Stimulated activated CD4-positive, alpha-beta T cell treated with anti-CD3 and anti-CD28 coated beads, Interleukin-4, amount 100 ng/mL, for 1 hour (primary cell): ENCODE data around the gene PTPN1.
A peak's percentile ranks its signal among the peaks of the same experiment; 100 is the strongest.
"Not testable (repeated sequence)": the region's sequence is repeated elsewhere in the genome, so short reads cannot be mapped to it uniquely, and the experiment has no call there.

Experiments
- DNase-seq: peaks from one replicate; pipeline ENCODE4 v3.0.0-alpha.2; 2020

PTPN1 gene

DNA sequence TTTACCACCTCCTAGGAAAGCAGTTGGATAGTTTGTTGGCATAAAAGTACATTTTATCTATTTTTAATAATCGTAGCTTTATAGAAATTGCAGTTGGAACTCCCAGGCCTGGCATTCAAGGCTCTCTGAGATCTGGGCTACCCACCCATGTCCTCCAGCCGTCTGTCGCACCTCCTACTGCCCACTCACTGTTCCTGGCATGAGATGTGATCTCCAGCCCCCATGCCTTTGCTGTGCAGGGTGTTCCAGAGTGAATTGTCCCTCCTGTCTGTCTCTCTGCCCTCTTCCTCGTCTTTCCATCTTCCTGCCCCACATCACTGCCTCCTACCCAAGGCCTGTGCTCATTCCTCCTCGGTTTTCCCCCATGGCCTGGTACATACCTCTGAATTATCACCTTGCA is 50.7 kb downstream of the PTPN1 start:
- DNase-seq: no peak

DNA sequence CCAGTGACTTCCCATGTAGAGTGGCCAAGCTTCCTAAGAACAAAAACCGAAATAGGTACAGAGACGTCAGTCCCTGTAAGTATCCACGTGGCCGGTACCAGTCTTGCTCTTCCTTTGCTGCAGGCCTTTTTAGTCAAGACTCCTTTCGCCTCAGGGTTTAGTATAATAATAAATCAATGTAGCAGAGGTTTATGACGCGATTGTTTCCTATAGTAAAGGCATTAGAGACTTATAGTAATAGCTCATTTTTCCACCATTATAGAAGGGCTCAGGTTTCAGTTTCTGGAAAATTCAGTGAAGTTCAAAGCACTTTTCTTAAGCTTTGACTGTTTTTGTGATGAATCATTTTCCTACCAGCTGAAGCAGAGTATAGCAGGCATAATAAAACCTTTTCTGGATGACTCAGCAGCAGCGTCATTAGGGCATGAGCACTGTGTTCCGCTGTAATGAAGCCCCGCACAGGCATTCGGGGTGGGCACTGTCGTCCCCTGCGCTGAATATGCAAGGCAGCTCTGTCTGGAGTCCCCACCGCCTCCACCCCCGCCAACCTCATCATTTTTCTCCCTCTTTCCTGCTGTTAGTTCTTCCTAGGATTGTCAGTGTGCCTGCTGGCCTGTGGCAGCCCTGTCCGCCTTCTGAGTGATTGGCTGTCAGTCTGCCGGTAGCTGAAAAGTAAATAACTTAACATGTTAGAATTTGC is 51.3 kb downstream of the PTPN1 start:
- peak; percentile 60 for DNase-seq

DNA sequence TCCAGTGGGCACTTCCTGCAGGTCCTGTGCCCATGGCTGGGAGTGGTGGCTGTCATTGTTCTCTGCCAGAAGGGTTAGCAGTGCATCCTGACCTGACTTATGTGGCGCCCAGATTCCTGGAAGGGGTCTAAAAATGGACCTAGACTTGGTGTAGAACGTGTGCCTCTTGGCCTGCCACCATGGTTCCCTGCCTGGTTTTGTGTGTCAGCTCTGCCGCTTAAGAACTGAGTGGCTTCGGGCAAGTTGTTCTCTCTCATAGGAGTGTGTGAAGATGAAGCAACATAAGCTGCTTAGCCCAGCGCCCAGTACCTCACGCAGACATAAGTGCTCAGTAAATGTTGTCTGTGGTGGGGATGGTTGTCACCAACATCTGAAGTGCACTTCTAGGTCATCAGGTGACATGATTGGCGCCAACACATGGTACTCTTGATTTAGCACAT is 52.1 kb downstream of the PTPN1 start:
- DNase-seq: no peak

DNA sequence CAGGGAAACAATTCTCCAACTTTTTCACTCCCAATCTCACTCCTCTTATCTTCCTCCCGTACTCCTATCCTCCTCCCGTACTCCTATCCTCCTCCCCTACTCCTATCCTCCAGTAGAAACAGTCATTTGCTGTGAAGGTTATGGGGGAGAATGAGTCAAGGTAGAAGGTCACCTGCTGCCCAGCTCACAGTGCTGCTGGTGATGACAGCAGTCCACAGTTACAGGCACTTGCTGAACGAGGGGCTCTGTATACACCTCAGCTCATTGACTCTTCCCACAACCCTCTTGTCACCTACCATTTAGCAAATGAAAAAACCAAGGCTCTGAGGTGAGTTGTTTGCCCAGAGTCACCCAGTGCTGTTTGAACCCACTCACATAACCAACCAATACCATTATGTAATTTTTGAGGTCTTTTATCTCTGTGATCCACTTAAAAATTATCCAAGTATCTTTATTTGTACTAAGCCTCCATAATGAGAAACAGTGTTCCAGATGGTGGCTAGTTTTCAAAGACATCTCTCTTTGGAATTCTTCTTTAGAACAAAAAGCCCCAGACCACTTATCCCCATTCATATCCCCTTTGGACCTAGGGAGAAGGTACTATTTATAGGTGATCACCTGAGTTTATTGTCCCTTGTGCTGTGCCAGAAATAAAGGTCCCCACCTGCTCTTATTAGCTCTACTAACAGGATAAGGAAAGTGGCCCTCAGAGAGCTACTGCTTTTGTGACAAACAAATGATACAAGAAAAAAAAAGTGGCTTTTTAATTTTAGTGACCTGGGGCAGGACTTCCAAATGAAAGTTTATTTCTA is 53.2 kb downstream of the PTPN1 start:
- DNase-seq: no peak

DNA sequence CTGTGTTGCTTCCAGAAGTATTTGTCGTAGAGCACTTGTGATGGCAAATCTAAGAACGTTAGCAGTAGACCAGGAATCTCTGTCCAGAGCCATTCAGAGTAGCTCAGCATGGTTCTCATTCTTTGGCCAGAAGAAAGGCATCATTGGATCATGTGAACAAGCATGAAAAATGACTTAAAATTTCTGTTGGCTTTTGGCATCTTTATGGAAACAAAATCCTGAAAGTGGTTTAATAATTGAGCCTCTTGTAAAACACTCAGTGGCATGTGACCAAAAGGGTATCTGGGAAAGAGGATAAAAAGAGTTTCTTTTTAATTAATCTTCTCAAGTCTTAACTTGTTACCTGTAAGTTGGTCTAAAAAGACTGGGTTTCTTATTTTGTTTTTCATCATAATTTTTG is 55.2 kb downstream of the PTPN1 start:
- DNase-seq: no peak

DNA sequence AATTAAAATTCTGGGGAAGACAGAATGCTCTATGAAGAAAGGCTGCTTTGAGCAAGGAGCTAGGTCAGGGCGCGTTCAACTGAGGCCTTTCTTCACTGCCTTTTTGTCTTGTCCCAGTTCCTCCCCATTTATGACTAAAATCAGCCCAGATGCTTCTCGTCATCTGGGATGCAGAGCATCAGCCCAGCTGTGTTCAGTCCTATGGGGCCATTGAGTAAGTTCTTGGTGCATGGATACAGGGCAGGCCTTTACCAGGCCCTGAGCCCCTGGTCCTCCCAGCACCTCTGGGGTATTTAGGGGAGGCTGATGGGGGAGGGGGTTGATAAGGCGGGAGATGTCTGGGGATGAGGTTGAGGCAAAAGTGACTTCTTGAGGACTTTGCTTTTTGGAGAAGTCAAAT is 55.7 kb downstream of the PTPN1 start:
- DNase-seq: no peak

DNA sequence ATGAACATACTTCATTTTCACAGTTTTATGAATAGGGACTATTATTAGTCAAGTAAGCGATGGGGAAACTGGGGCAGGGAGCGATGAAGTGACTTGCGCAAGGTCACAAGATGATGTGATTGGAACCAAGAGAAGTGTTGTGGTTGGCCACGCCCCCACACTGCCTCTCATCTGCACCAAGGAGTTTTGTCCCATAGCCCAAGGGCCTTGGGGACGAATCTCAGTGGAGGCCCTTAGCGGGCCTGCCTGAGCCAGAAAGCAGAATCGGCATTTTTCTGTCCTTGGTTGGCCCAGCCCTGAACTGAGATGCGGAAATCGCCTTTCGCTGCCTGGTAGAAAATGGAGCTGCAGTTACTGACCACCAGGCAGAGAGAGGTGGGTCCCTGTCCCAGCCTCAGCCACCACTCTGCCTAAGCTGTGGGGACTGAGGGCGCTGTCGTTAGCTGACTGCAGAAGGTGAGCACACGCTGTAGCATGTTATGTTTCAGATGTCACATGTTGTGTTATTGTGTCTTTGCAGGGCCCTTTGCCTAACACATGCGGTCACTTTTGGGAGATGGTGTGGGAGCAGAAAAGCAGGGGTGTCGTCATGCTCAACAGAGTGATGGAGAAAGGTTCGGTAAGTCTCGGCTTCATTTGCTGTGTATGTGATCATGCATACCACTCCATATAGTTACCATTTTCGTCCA is 57.8 kb downstream of the PTPN1 start:
- DNase-seq: no peak

DNA sequence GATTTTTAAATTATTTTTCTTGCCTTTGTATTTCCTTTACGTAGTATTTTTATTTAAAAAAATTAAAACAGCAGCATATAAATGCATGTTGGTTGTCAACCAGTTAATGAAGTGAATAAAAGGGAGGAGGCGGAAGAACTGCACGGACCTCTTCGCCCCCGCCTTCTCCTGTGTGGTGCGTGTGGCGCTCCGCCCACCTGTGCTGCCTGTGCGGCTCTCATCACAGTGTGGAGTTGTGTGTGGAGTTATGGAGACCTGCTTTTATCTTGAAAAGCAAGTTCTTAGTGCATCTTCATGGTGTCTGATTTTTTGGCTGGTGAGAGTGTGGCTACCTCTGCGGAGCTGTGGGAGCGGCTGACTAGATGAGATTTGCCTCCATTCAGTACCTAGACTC is 58.4 kb downstream of the PTPN1 start:
- no peak for DNase-seq

DNA sequence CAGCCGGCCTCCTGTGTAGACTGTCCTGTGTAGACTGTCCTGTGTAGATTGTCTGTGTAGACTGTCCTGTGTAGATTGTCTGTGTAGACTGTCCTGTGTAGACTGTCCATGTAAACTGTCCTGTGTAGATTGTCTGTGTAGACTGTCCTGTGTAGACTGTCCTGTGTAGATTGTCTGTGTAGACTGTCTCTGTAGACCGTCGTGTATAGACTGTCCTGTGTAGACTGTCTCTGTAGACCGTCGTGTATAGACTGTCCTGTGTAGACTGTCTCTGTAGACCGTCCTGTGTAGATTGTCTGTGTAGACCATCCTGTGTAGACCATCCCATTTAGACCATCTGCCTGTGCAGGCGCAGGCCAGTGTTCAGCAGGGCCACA is 59.3 kb downstream of the PTPN1 start:
- DNase-seq: not testable (repeated sequence)

DNA sequence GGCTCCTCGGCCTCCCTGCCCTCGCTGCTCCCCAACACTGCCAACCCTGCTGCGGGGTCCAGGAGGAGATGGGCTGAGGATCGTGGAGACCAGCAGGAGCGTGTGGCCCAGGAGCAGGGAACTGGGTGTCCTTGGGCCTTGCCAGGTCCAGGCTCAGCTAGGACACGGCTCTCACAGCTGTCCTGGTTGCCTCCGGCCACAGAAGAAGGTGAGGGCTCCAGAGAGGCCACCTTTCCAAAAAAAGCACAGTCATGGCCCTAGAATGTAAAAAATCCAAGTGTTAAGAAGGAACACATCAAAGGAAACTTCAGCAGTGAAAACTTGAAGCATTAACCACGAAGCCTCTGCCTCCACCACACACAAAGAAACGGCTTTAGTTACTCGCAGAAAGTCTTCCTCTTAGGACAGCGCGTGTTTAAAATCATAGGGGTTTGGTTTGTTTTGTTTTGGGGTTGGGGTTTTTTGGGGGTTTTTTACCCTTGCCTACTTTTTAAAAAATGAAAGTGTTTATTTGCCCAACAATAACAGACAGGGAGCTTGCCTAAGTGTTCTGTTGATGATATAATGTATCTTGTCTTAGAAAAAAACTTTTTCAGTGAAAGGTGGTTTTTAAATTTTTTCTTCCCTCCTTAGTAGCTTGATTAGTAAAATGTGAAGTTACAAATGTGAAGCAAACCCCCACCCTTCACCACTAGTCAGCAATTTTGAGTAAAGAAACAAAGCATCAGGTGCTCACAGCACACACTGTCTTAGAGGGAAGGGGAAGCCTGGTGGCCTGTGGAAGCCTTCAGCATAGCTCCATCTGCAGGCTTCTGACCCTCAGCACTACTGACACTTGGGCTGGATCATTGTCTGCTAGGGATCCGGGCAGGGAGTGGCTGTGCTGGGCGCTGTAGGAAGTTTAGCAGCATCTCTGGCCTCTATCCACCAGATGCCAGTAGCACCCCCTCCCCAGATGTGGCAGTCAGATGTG is 60.0 kb downstream of the PTPN1 start:
- DNase-seq: peak; percentile 40

DNA sequence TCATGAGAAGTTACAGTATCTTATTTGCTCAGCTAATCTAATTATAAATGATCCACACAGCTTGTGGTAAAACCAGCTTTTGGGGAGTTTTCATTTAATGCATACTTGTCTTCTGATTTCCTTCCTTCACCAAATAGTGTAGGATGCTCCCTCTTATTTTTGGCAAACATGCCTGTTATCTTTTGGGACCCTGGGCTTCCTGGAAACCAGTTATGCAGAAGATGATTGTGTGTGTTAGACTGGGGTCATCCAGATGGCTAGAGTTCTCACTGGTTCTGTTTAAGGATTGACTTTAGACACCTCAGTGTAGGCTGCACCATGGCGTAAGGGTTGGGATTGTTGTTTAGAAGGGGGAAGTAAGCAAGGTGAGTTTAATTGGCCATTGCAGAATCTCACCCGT is 61.3 kb downstream of the PTPN1 start:
- no peak for DNase-seq

DNA sequence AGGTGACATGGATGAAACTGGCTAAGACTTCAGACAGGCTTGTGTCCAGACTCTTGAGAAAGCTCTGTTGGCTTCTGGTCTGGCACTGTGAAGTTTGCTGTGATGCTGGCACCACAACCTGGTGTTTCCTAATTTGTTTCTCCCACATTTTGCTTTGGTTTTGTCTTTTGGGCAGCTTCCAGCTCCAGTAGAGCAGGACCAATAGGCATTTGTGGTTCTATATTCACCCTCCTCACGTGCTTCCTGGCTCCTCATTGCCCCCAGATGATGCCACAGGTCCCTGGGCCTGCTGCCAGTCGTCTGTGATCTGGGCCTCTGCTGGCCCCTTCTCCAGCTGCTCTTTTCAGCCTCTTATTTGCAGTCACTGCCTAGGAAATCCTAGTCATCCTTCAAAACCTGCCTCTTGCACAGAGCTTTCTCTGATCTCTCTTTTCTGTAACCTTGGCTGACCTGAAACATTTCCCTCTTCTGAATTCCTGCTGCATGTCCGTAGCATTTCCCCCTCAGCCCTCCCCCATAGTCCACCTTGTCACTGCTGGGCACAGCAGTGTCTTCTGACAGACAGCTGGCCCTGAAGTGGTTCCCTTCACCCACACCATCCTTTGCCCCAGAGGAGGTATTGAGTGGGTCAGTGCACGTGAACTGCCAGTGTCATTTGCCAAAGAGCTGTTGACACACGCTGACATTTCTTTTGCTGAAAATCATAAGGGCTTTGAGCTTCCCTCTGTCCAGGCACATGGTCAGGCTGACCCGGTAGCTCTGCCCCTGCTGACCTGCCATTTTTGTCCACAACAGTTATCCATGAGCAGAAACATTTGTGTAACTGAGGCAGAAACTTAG is 63.0 kb downstream of the PTPN1 start:
- DNase-seq: no peak

DNA sequence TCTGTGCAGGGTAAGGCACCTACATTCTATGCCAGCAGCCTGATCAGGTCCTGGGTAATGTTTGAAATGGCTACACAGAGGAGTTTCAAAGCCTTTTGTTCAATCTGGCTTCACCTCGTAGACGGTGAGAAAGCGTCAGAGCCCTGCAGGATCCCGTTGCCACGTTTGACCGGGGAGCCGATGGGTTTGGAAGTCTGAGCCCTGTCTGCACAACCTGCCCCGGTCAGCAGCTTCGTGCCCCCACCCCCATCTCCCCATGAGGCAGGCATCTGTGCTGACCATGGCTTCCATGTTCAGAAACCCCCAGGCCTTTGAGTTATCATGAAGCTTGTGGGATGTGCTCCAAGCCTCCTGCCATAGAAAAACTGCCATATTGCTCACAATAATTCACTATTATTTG is 63.9 kb downstream of the PTPN1 start:
- DNase-seq: no peak

DNA sequence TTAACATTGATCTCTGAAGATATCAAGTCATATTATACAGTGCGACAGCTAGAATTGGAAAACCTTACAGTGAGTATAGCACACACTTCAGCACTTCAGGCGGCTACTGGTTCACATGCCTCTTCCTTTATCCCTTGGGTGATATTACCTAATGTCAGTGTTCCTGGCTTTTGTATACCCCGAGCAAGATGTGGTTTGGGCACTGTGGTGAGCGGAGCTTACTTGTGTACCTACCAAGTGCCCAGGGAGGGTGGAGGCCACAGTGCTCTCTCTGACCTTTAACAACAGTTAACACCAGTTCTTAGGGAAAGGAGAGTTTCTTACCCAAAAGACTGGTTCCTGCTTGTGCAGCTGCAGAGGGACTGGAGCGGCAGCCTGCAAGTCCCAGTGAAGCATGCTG is 64.4 kb downstream of the PTPN1 start:
- no peak for DNase-seq

DNA sequence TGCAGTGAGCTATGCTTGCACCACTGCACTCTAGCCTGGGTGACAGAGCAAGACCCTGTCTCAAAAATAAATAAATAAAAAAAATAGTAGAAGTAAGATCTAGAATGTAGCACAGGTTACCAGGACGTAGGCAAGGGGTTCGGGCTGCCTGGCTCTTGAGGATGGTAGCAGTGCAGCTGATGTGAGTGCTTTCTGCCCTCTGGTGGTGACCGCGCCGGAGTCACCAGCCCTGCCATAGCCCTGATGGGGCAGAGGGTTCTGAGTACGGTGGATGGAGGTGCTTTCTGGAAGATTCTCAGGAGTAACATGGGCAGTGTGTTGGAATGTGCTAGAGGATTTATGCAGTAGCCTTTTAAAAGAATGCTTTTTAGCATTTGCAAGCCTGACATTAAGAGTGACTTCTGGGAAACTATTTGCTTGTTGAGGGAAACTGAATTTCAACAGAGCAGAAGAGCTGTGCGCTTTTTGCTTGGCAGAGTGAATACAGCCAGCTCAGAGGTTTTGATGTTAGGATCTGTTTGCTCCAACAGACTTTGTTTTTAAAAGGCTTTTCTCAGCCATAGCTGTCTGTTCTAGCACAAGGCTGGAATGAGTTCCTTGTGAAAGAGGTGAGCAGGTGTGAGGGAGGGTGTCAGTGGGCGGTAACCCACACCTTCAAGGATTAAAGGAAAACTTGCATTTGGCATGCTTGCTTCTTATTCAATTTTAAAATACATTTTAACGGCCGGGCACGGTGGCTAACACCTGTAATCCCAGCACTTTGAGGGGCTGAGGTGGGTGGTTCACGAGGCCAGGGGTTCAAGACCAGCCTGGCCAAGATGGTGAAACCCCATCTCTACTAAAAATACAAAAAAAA is 65.9 kb downstream of the PTPN1 start:
- peak; percentile 73 for DNase-seq

DNA sequence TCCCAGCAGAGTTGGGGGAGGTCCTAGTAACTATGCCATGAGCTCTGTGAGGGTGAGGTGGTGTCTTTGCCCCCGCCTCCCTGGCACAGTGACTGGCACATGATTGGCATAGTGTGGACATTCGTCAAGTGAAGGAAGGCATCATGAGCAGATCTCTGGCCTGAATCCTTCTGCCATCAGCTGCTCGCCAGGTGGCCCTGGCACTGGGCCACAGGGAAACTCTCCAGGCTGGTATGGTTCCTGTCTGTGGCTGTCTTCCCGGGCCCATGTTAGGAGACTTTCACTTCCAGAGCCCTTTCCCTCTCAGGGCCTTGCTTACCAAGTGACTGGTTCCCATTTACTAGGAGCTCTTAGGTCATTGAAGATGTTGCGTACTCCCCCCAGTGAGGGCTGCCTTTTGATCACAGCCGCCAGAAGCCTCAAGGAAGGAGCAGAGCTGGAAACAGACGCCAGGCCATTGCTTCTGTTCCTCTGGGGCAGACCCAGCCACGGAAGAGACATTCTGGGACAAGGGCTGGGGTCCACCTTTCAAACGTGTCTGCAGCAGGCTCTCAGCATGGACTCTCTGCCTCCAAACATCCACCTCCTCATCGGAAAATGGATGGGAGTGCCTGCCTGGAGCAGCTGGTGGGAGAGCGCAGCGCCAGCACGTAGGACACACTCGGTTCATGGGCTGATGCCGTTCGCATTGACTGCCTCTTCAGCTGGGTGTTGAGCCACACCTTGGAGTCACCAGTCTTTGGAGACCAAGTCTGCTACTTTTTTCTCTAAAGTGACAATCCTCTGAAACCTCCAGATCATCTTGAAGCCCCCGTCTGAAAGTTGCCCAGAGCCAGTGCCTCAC is 67.2 kb downstream of the PTPN1 start:
- no peak for DNase-seq

DNA sequence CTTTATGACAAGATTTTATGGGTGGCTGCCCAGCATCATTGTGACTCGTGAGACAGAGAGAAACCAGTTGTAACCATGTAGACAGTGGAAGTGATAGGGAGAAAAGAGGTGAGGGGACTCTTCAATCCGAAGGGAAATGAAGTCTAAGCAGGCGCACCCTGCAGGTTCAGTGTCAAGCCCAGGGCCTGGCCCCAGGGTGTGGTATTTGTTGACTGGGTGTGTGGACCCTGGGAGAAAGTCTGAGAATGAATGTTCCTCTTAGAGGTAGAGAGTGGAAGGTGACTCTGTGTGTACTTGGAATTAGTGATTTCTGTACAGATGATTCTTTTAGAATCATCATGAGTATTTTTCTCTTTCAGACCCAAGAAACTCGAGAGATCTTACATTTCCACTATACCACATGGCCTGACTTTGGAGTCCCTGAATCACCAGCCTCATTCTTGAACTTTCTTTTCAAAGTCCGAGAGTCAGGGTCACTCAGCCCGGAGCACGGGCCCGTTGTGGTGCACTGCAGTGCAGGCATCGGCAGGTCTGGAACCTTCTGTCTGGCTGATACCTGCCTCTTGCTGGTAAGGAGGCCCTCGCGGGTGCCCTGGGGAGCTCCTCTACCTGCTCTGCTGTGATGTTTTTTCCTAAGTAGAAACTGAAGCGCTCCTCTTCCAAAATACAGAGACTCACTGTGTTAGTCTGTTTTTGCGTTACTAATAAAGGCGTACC is 68.0 kb downstream of the PTPN1 start:
- DNase-seq: no peak

DNA sequence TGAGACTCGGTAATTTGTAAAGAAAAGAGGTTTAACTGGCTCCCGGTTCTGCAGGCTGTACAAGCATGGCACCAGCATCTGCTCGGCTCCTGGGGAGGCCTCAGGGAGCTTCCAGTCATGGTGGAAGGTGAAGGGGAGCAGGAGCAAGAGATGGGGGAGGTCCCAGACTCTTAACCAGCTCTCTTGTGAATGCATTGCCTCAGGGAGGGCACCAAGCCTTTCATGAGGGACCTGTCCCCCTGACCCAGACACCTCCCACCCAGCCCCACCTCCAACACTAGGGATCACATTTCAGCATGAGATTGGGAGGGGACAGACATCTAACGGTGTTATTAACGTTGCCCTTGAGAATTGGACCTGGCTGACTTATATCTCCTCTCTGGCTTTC is 68.6 kb downstream of the PTPN1 start:
- no peak for DNase-seq

DNA sequence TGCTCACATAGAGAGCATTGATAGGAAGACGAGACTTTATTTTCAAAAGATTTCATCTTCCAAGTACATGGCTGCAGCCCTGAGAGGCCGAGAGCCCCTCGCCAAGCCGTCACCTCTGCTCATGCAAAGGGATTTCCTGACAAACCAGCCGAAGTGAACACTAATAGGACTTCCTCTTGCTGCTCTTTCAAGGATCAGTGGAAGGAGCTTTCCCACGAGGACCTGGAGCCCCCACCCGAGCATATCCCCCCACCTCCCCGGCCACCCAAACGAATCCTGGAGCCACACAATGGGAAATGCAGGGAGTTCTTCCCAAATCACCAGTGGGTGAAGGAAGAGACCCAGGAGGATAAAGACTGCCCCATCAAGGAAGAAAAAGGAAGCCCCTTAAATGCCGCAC is 69.3 kb downstream of the PTPN1 start:
- DNase-seq: no peak
